KMS-11 (cell line): ENCODE measurements around the gene ELL2.
A peak's percentile ranks its signal among the peaks of the same experiment; 100 is the strongest.

ENCODE experiments used
- H2AFZ ChIP-seq: fragments of 200-600 bp; sonication (generic); 2 replicates; pipeline ENCODE4 v1.6.1; 2016; ENCODE audit warnings: antibody characterized with exemption, mixed run types, low read depth
- H3K27ac ChIP-seq: fragments of 200-600 bp; sonication (generic); 2 replicates; pipeline ENCODE4 v1.6.1; 2016; ENCODE audit warnings: mild to moderate bottlenecking, mixed run types
- H3K27me3 ChIP-seq: fragments of 200-600 bp; sonication (generic); 2 replicates; pipeline ENCODE4 v1.6.1; 2017; ENCODE audit warnings: mild to moderate bottlenecking, low read depth, mixed run types, moderate library complexity; ENCODE audit not compliant: insufficient read depth
- H3K36me3 ChIP-seq: fragments of 200-600 bp; sonication (generic); 2 replicates; pipeline ENCODE4 v1.6.1; 2017; ENCODE audit warnings: mild to moderate bottlenecking, mixed run types; ENCODE audit not compliant: insufficient read depth
- H3K4me1 ChIP-seq: fragments of 200-600 bp; sonication (generic); 2 replicates; pipeline ENCODE4 v1.6.1; 2016; ENCODE audit warnings: mild to moderate bottlenecking, low read depth, mixed run types; ENCODE audit not compliant: poor library complexity, severe bottlenecking
- H3K4me2 ChIP-seq: fragments of 200-600 bp; sonication (generic); 2 replicates; pipeline ENCODE4 v1.7.0; 2016; ENCODE audit warnings: mild to moderate bottlenecking, mixed run types
- H3K4me3 ChIP-seq: fragments of 200-600 bp; sonication (generic); IDR thresholded peaks from 2 replicates; pipeline ENCODE4 v1.6.1; 2017; ENCODE audit warnings: low read depth, low read length, mixed read lengths; ENCODE audit not compliant: insufficient read depth
- H3K79me2 ChIP-seq: fragments of 200-600 bp; sonication (generic); 2 replicates; pipeline ENCODE4 v1.6.1; 2016; ENCODE audit warnings: low read depth, mixed run types; ENCODE audit not compliant: insufficient read depth
- H3K9ac ChIP-seq: fragments of 200-600 bp; sonication (generic); 2 replicates; pipeline ENCODE4 v1.6.1; 2016; ENCODE audit warnings: mild to moderate bottlenecking, mixed run types
- H4K20me1 ChIP-seq: fragments of 200-600 bp; sonication (generic); 2 replicates; pipeline ENCODE4 v1.6.1; 2016; ENCODE audit warnings: mild to moderate bottlenecking, mixed run types; ENCODE audit not compliant: insufficient read depth
- CTCF ChIP-seq: fragments of 200-600 bp; sonication (generic); conservative IDR thresholded peaks from 2 replicates; pipeline ENCODE4 v1.6.1; 2017; ENCODE audit warnings: low read depth, mild to moderate bottlenecking, antibody characterized with exemption, low read length, moderate library complexity, mixed read lengths

The ELL2 gene

GRCh38 chr5:95949810-95950209 lies 11.8 kb downstream of the ELL2 start:
- 0 out of 2 replicates have a peak, but pooled peaks cover 3% of the 10 kb centered on the region for H3K36me3 ChIP-seq
- H3K4me3 ChIP-seq: no peak overlapping the region
- H3K79me2 ChIP-seq: peaks cover 95% of the 10 kb centered on the region
- H4K20me1 ChIP-seq: peaks cover 44% of the 10 kb centered on the region
- no peaks in the 10 kb centered on the region for H3K27me3 ChIP-seq
- H3K9ac ChIP-seq: no peak overlapping the region
- peaks cover 89% of the 10 kb centered on the region for H3K4me1 ChIP-seq
- TF ChIP-seq CTCF: no peak
- H2AFZ ChIP-seq: no peak overlapping the region
- H3K27ac ChIP-seq: peak overlapping the region; percentile 42; the same call in 1 of the 2 replicates
- peak overlapping the region; percentile 75 for H3K4me2 ChIP-seq

GRCh38 chr5:95948631-95949030 lies 13.0 kb downstream of the ELL2 start:
- Histone ChIP-seq H2AFZ (no peak overlapping the region), H3K4me2 (peak overlapping the region; percentile 75), H3K27me3 (no peaks in the 10 kb centered on the region), H3K4me3 (no peak overlapping the region), H3K79me2 (peaks cover 97% of the 10 kb centered on the region), H4K20me1 (peaks cover 49% of the 10 kb centered on the region), H3K27ac (no peak overlapping the region), H3K36me3 (no peaks in the 10 kb centered on the region), H3K9ac (no peak overlapping the region), H3K4me1 (peaks cover 92% of the 10 kb centered on the region)
- no peak for TF ChIP-seq CTCF

GRCh38 chr5:95946451-95946850 lies 15.2 kb downstream of the ELL2 start:
- Histone ChIP-seq H4K20me1 (peaks cover 41% of the 10 kb centered on the region), H2AFZ (no peak overlapping the region)

GRCh38 chr5:95942968-95943367 lies 18.7 kb downstream of the ELL2 start:
- Histone ChIP-seq H4K20me1 (peaks cover 21% of the 10 kb centered on the region), H2AFZ (no peak overlapping the region), H3K4me3 (no peak overlapping the region), H3K79me2 (peaks cover 96% of the 10 kb centered on the region), H3K4me2 (peak overlapping the region; percentile 22; the same call in 1 of the 2 replicates), H3K4me1 (peaks cover 100% of the 10 kb centered on the region), H3K27ac (no peak overlapping the region), H3K27me3 (no peaks in the 10 kb centered on the region), H3K36me3 (no peaks in the 10 kb centered on the region), H3K9ac (no peak overlapping the region)
- no peak for TF ChIP-seq CTCF

More at GRCh38 chr5:95946451-95946850, 15.2 kb downstream of the ELL2 start:
- no peak overlapping the region for H3K4me3 ChIP-seq
- H3K9ac ChIP-seq: no peak overlapping the region
- H3K4me1 ChIP-seq: peaks cover 99% of the 10 kb centered on the region
- no peak overlapping the region for H3K27ac ChIP-seq
- peaks cover 95% of the 10 kb centered on the region for H3K79me2 ChIP-seq
- no peaks in the 10 kb centered on the region for H3K27me3 ChIP-seq
- TF ChIP-seq CTCF: no peak
- 0 out of 2 replicates have a peak overlapping the region, but pooled peaks have one; percentile 6 for H3K4me2 ChIP-seq
- no peaks in the 10 kb centered on the region for H3K36me3 ChIP-seq
